HepG2 (cell line): ENCODE results near the gene ING1. TPM values are rescaled to one million over a fixed set of nuclear protein-coding genes. Genes with fewer than 3 reads are reported as not detected.

ENCODE experiments used
- ATAC-seq: fragments of 200-7000 bp; cut with Tn5 transposase; 3 replicates; pipeline ENCODE4 v1.9.1; 2020; ENCODE audit warnings: mild to moderate bottlenecking, moderate library complexity
- BruUV-seq: library from RNA; stranded (reverse); fragments of 400-500 nt; replicated peaks from 2 replicates; lab custom pipeline; 2021; lab: Mats Ljungman, UMichigan
- CTCF ChIA-PET: fragments of 300-600 bp; formaldehyde crosslinking; extraction: SDS; loops from one replicate; lab custom pipeline; 2021; ENCODE audit warnings: low total read pairs, inconsistent platforms, low intra/inter-chr PET ratio; lab: Yijun Ruan, JAX
- POLR2A ChIA-PET: fragments of 350-600 bp; sonication (Branson Sonifier 250); formaldehyde crosslinking; loops from one replicate; lab custom pipeline; 2020; ENCODE audit warnings: antibody characterized with exemption, inconsistent platforms; lab: Yijun Ruan, JAX
- DNase-seq: peaks from one replicate; pipeline ENCODE4 v3.0.0-alpha.2; 2015; ENCODE audit warnings: low spot score
- FAIRE-seq: peaks from 3 replicates; lab custom pipeline; 2011; peaks lifted over from hg19 to GRCh38; lab: Jason Lieb, UNC
- H2AFZ ChIP-seq: one replicate; pipeline ENCODE4 v1.6.1; 2011; ENCODE audit warnings: low read length, inconsistent platforms
- H3K27ac ChIP-seq: fragments of 300-600 bp; 3 replicates; pipeline ENCODE4 v1.8.0; 2011; ENCODE audit warnings: mixed run types, mild to moderate bottlenecking, mixed read lengths, low read length, inconsistent platforms; ENCODE audit not compliant: insufficient read depth; ENCODE audit errors: extremely low read length
- H3K27me3 ChIP-seq, 2 experiments: fragments of 200-600 bp in 1 of 2; 2 replicates in 1 of 2; 3 replicates in 1 of 2; pipeline versions ENCODE4 v1.6.0 to v1.8.0; 2011; ENCODE audit warnings: low read length in 2 of 2, mild to moderate bottlenecking in 2 of 2, moderate library complexity in 2 of 2, inconsistent platforms in 1 of 2; ENCODE audit not compliant: insufficient read depth in 2 of 2, control insufficient read depth in 1 of 2
- H3K36me3 ChIP-seq, 2 experiments: fragments of 200-600 bp in 1 of 2; replicated peaks in 1 of 2; 2 replicates in 1 of 2; 3 replicates in 1 of 2; pipeline versions ENCODE4 v1.5.1 to v1.8.0; 2011; ENCODE audit warnings: low read length in 2 of 2, inconsistent platforms in 1 of 2; ENCODE audit not compliant: insufficient read depth in 2 of 2, control insufficient read depth in 1 of 2
- H3K4me1 ChIP-seq: 2 replicates; pipeline ENCODE4 v1.5.1; 2012; ENCODE audit warnings: low read length, inconsistent platforms; ENCODE audit not compliant: insufficient read depth
- H3K4me2 ChIP-seq: 2 replicates; pipeline ENCODE4 v1.6.0; 2011; ENCODE audit warnings: low read depth, low read length, inconsistent platforms
- H3K4me3 ChIP-seq, 3 experiments: fragments of 200-600 bp in 1 of 3; sonication (generic), shearing (Covaris generic) in 1 of 3; replicated peaks in 1 of 3; 2 replicates each; pipeline ENCODE4 v1.5.1; 2011 to 2016; ENCODE audit warnings: low read length in 3 of 3, inconsistent platforms in 2 of 3, low read depth in 2 of 3, mild to moderate bottlenecking in 2 of 3, control low read depth in 1 of 3, mixed read lengths in 1 of 3; ENCODE audit not compliant: insufficient read depth in 1 of 3
- H3K79me2 ChIP-seq: one replicate; pipeline ENCODE4 v1.6.1; 2011; ENCODE audit warnings: low read length, inconsistent platforms; ENCODE audit not compliant: insufficient read depth
- H3K9ac ChIP-seq: 2 replicates; pipeline ENCODE4 v1.6.0; 2011; ENCODE audit warnings: mild to moderate bottlenecking, low read depth, low read length, inconsistent platforms; ENCODE audit not compliant: insufficient read depth
- H3K9me3 ChIP-seq: 2 replicates; pipeline ENCODE4 v1.5.1; 2012; ENCODE audit warnings: mild to moderate bottlenecking, low read length
- H4K20me1 ChIP-seq: 2 replicates; pipeline ENCODE4 v1.6.0; 2011; ENCODE audit warnings: inconsistent platforms, mild to moderate bottlenecking, low read length, moderate library complexity; ENCODE audit not compliant: insufficient read depth
- JUN ChIP-seq: sonication (generic); formaldehyde crosslinking; IDR thresholded peaks from 2 replicates; pipeline ENCODE4 v1.4.0; 2020; ENCODE audit warnings: mild to moderate bottlenecking, missing genetic modification reagents
- ZNF292 ChIP-seq: sonication (generic); formaldehyde crosslinking; IDR thresholded peaks from 2 replicates; pipeline ENCODE4 v1.8.1; 2022; ENCODE audit warnings: mild to moderate bottlenecking, low read depth, missing genetic modification reagents, borderline replicate concordance
- ZNF350 ChIP-seq: sonication (generic); formaldehyde crosslinking; IDR thresholded peaks from 2 replicates; pipeline ENCODE4 v1.4.0; 2020; ENCODE audit warnings: mild to moderate bottlenecking, low read depth, missing genetic modification reagents, borderline replicate concordance
- ZNF572 ChIP-seq: sonication (generic); formaldehyde crosslinking; IDR thresholded peaks from 2 replicates; pipeline ENCODE4 v1.5.1; 2020; ENCODE audit warnings: mild to moderate bottlenecking, missing genetic modification reagents
- WGBS: methylation state at CpG from one replicate; pipeline ENCODE4 v1.1.6; 2017; ENCODE audit warnings: low lambda C conversion rate; 5-methylcytosine and 5-hydroxymethylcytosine counted together
- in situ Hi-C: cut with HindIII; loops from 2 replicates; pipeline ENCODE4 v1.10.0; 2017; ENCODE audit warnings: low pct_unique_long_range_greater_than_20kb; ENCODE audit not compliant: extremely low pct_ligation_motif_present
- intact Hi-C: fragments of 100-400 bp; cut with micrococcal nuclease; formaldehyde crosslinking; loops from one replicate; pipeline ENCODE4 v1.10.0; 2022; ENCODE audit not compliant: unreplicated experiment
- polyA plus RNA-seq, 8 experiments: library from polyadenylated mRNA; depleted of rRNA in 3 of 8; stranded (reverse) in 7 of 8; unstranded in 1 of 8; fragments of >200 nt; fragmentation: Illumina TruSeq in 4 of 8; extraction: Trizol in 4 of 8; gene quantifications; 2 replicates each; pipeline versions ENCODE4 v1.2.1 to v1.2.3, GENCODE V29; 2011 to 2016; ENCODE audit warnings: low read depth in 4 of 8, missing spikeins in 1 of 8, mixed read lengths in 1 of 8; ENCODE audit not compliant: insufficient read depth in 1 of 8
- total RNA-seq, 5 experiments: library from RNA; depleted of rRNA; stranded (reverse); fragments of >200 nt; fragmentation: Illumina TruSeq; extraction: Trizol; gene quantifications; 2 replicates each; pipeline ENCODE4 v1.2.3, GENCODE V29; 2016; ENCODE audit warnings: low read depth in 1 of 5
- TF ChIP-seq, protein P1 (sequence below): sonication (generic); formaldehyde crosslinking; IDR thresholded peaks from 2 replicates; pipeline ENCODE4 v1.5.0; 2020; ENCODE audit warnings: mild to moderate bottlenecking, missing genetic modification reagents
- TF ChIP-seq, protein P2 (sequence below): sonication (generic); formaldehyde crosslinking; IDR thresholded peaks from 2 replicates; pipeline ENCODE4 v1.5.1; 2020; ENCODE audit warnings: missing genetic modification reagents, mild to moderate bottlenecking, borderline replicate concordance
- TF ChIP-seq, protein P3 (sequence below): sonication (generic); formaldehyde crosslinking; IDR thresholded peaks from 2 replicates; pipeline ENCODE4 v1.4.0; 2020; ENCODE audit warnings: missing genetic modification reagents, borderline replicate concordance

The ING1 gene
- total and polyA plus RNA-seq, 2 of the 13 experiments (the other 11 are each of a cell fraction or from before 2014, with no cell fraction given) = 8.1 to 16.1 TPM

DNA sequence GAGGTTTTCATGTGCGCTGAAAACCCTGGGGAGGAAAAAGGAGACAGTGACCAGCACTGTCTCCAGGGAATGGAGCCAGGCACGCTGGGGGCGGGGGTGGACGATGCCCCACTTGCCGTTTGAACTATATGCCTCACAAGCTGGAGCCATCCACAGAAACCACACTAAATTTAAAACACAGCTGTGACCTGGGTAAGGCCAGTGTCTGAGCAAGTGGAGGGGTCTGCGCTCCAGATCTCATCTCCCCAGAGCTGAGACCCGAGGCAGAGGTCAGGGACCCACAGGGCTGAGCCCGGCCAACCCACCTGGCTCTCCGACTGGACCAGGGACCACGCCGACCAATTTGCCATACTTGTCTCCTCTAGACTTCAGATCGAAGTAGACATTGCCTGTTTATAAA, 30.8 kb upstream of the ING1 start:
- TF ChIP-seq, protein P1, sequence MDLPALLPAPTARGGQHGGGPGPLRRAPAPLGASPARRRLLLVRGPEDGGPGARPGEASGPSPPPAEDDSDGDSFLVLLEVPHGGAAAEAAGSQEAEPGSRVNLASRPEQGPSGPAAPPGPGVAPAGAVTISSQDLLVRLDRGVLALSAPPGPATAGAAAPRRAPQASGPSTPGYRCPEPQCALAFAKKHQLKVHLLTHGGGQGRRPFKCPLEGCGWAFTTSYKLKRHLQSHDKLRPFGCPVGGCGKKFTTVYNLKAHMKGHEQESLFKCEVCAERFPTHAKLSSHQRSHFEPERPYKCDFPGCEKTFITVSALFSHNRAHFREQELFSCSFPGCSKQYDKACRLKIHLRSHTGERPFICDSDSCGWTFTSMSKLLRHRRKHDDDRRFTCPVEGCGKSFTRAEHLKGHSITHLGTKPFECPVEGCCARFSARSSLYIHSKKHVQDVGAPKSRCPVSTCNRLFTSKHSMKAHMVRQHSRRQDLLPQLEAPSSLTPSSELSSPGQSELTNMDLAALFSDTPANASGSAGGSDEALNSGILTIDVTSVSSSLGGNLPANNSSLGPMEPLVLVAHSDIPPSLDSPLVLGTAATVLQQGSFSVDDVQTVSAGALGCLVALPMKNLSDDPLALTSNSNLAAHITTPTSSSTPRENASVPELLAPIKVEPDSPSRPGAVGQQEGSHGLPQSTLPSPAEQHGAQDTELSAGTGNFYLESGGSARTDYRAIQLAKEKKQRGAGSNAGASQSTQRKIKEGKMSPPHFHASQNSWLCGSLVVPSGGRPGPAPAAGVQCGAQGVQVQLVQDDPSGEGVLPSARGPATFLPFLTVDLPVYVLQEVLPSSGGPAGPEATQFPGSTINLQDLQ = no peak
- TF ChIP-seq ZNF292 (CRISPR knock-in tag) (no peak), ZNF572 (no peak), JUN (CRISPR knock-in tag) (no peak), ZNF350 (CRISPR knock-in tag) (no peak)
- TF ChIP-seq, protein P2, sequence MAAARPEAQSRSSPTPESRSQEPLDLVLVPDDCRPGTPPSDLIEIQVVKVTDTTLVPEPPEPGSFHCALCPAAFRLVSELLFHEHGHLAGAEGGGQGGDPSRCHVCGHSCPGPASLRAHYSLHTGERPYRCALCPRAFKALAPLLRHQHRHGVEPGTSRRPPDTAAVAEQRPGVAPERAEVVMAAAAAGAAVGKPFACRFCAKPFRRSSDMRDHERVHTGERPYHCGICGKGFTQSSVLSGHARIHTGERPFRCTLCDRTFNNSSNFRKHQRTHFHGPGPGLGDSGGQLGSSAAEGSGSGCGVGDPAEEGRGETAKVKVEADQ (CRISPR knock-in tag) = no peak
- TF ChIP-seq, protein P3, sequence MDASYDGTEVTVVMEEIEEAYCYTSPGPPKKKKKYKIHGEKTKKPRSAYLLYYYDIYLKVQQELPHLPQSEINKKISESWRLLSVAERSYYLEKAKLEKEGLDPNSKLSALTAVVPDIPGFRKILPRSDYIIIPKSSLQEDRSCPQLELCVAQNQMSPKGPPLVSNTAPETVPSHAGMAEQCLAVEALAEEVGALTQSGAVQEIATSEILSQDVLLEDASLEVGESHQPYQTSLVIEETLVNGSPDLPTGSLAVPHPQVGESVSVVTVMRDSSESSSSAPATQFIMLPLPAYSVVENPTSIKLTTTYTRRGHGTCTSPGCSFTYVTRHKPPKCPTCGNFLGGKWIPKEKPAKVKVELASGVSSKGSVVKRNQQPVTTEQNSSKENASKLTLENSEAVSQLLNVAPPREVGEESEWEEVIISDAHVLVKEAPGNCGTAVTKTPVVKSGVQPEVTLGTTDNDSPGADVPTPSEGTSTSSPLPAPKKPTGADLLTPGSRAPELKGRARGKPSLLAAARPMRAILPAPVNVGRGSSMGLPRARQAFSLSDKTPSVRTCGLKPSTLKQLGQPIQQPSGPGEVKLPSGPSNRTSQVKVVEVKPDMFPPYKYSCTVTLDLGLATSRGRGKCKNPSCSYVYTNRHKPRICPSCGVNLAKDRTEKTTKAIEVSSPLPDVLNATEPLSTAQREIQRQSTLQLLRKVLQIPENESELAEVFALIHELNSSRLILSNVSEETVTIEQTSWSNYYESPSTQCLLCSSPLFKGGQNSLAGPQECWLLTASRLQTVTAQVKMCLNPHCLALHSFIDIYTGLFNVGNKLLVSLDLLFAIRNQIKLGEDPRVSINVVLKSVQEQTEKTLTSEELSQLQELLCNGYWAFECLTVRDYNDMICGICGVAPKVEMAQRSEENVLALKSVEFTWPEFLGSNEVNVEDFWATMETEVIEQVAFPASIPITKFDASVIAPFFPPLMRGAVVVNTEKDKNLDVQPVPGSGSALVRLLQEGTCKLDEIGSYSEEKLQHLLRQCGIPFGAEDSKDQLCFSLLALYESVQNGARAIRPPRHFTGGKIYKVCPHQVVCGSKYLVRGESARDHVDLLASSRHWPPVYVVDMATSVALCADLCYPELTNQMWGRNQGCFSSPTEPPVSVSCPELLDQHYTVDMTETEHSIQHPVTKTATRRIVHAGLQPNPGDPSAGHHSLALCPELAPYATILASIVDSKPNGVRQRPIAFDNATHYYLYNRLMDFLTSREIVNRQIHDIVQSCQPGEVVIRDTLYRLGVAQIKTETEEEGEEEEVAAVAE (CRISPR knock-in tag) = no peak
- no peak for FAIRE-seq
- Histone ChIP-seq H3K9ac (no peak overlapping the region), H3K27ac (no peak overlapping the region), H3K36me3 (peaks cover 8 to 44% of the 10 kb centered on the region in 2 experiments; a peak in 4 of 5 replicates), H3K4me1 (peaks cover 26% of the 10 kb centered on the region), H3K4me2 (no peak overlapping the region), H3K27me3 (no peaks in the 10 kb centered on the region), H3K4me3 (no peak overlapping the region), H2AFZ (no peak overlapping the region), H4K20me1 (no peaks in the 10 kb centered on the region), H3K9me3 (no peaks in the 10 kb centered on the region), H3K79me2 (no peaks in the 10 kb centered on the region)
- 98% methylated on average over 10 of the region's 12 CpGs for WGBS
- ChIA-PET CTCF (interaction anchor here (2.5 kb wide), 1 partner anchor 137 kb away, joined by 15 read pairs; no protein-coding TSS in a partner anchor), POLR2A (interaction anchor here (0.7 to 2.6 kb wide), 4 partner anchors 22 to 33 kb away, joined by 3 to 44 read pairs (median 16); partner anchors contain the start of gene CARS2)
- intact Hi-C loops (no loop called here), in situ Hi-C loops (loop anchor here (10.0 kb wide), 1 partner anchor 132 kb away; no protein-coding TSS in a partner anchor)
- no peak for ATAC-seq
- no peak for DNase-seq
- no TSS peak for BruUV-seq
